Epithelial cell of prostate (primary cell): ENCODE data around the gene LRP2BP.
A peak's percentile ranks its signal among the peaks of the same experiment; 100 is the strongest.

ENCODE experiments used
- DNase-seq: peaks from one replicate; pipeline ENCODE4 v3.0.0-alpha.2; 2011; ENCODE audit warnings: low read depth, low spot score
- H3K27ac ChIP-seq: fragments of 450-650 bp; 2 replicates; pipeline ENCODE4 v1.5.1; 2017; ENCODE audit warnings: mild to moderate bottlenecking

The LRP2BP gene

GRCh38 chr4:185396724-185397385, 1.1 kb upstream of the LRP2BP start, which contains the start of gene ANKRD37:
TSS of gene ANKRD37 (plus strand) at chr4:185396841. CDS start at chr4:185396924, 83 bp downstream.
- DNase-seq, result no peak
- peak within 1 kb of the TSS; percentile 98 for H3K27ac ChIP-seq

GRCh38 chr4:185395956-185396723, 416 bp upstream of the LRP2BP start:
- H3K27ac ChIP-seq, result peak overlapping the region; percentile 98
- DNase-seq, result peak; percentile 97

GRCh38 chr4:185394568-185395237, 1.0 kb downstream of the LRP2BP start:
- no peak for DNase-seq
- H3K27ac ChIP-seq, result peak overlapping the region; percentile 98

- no peak for DNase-seq
These were observed 3.6 kb downstream of the LRP2BP start for GRCh38 chr4:185392156-185392555.

GRCh38 chr4:185390941-185391340, 4.8 kb downstream of the LRP2BP start:
- DNase-seq, result no peak
- no peak overlapping the region for H3K27ac ChIP-seq

More at GRCh38 chr4:185392156-185392555, 3.6 kb downstream of the LRP2BP start:
- no peak overlapping the region for H3K27ac ChIP-seq

GRCh38 chr4:185387957-185388356, 7.8 kb downstream of the LRP2BP start:
- H3K27ac ChIP-seq, result no peak overlapping the region
- no peak for DNase-seq

- no peak for DNase-seq
- no peak overlapping the region for H3K27ac ChIP-seq
These were observed 10.8 kb downstream of the LRP2BP start for GRCh38 chr4:185384930-185385331.

- H3K27ac ChIP-seq, result peak overlapping the region; percentile 4
- DNase-seq, result no peak
These were observed 11.7 kb downstream of the LRP2BP start for GRCh38 chr4:185384061-185384460.

- peak overlapping the region; percentile 4 for H3K27ac ChIP-seq
- DNase-seq, result peak; percentile 65
These were observed 12.3 kb downstream of the LRP2BP start for GRCh38 chr4:185383451-185383850.

GRCh38 chr4:185382754-185383153, 13.0 kb downstream of the LRP2BP start:
- no peak for DNase-seq
- no peak overlapping the region for H3K27ac ChIP-seq

GRCh38 chr4:185381288-185382196, 14.2 kb downstream of the LRP2BP start:
- H3K27ac ChIP-seq, result no peak overlapping the region
- no peak for DNase-seq

GRCh38 chr4:185380320-185380719, 15.4 kb downstream of the LRP2BP start:
- DNase-seq, result no peak
- peak overlapping the region; percentile 31 for H3K27ac ChIP-seq

- H3K27ac ChIP-seq, result peak overlapping the region; percentile 31
- no peak for DNase-seq
These were observed 16.1 kb downstream of the LRP2BP start for GRCh38 chr4:185379326-185380295.

GRCh38 chr4:185378264-185378663, 17.5 kb downstream of the LRP2BP start:
- no peak for DNase-seq
- no peak overlapping the region for H3K27ac ChIP-seq

- no peak overlapping the region for H3K27ac ChIP-seq
- DNase-seq, result no peak
These were observed 21.2 kb downstream of the LRP2BP start for GRCh38 chr4:185374573-185374972.

GRCh38 chr4:185374027-185374426, 21.7 kb downstream of the LRP2BP start:
- no peak for DNase-seq
- no peak overlapping the region for H3K27ac ChIP-seq

GRCh38 chr4:185371702-185372101, 24.0 kb downstream of the LRP2BP start:
- DNase-seq, result no peak
- no peak overlapping the region for H3K27ac ChIP-seq

- H3K27ac ChIP-seq, result no peak overlapping the region
- no peak for DNase-seq
These were observed 25.3 kb downstream of the LRP2BP start for GRCh38 chr4:185370268-185370949.
